DMS 273 (cell line): Measurements from ENCODE around the gene PCYOX1L.

ENCODE experiments used
- DNase-seq: peaks from one replicate; lab custom pipeline; 2025; ENCODE audit not compliant: unreplicated experiment; lab: John Stamatoyannopoulos, UW

Gene PCYOX1L

DNA sequence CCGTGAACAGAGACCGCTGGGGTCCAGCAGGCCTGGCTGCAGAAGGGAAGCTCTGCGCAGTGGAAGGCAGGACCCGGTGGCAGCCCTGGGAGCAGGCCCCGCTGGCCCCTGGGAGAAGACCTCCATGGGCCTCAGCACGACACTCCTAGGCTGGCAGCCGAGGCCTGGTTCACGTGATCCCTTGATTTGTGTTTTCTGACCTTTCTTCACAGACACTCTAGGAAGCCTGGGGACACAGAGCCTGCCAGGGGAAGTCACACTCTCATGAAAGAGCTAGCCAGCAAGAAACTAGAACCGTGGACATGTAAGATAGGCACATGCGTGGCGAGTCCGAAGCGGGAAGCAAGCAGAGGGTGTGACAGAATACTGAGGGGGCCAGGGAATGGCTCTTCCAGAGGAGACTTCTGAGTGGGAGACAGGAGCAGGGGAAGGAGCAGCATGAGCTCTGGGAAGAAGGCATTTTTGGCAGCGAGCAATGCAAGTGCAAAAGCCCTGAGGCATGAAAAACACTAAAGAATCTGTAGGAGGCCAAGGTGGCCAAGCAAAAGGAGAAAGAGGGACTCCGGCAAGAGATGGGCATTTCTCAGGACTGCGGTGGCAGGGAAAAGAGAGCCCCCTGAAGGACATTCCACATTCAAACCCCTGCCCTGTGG, 47.8 kb downstream of the PCYOX1L start:
- no peak for DNase-seq

DNA sequence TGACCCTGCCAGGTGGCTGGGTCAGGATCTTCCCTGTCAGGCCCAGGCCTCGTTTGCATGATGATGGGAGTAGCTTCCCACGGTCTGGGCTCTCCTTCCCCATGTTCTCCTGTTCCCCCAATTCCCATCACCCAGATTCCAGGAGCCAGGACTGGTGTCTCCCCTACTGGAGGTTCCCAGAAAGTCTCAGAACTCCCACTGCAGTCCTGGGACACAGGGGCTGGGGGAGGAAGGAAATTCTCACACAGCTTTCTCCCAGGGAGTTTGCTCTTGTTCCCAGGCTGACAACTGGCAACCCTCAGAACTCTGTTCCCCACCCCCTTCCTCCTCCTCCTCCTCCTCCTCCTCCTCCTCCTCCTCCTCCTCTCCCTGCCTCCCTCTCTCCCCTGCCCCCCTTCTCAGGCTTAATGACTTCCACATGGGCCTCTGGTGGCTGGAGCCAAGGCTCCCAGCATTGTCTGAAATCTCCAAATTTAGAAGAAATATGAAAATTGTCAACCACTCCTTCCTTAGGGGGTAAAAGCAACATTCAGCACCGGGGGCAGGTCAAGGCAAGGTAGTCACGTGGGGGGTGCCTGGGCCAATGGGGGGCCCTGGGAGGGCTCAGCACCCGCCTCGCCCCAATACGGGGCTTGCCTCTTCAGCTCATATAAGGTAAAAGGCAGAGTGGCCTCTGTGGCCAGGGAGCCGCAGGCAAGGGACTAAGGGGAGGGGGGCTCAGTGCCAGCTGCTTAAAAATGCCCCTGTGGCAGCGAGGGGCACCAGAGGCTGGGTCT, 48.5 kb downstream of the PCYOX1L start:
- no peak for DNase-seq

DNA sequence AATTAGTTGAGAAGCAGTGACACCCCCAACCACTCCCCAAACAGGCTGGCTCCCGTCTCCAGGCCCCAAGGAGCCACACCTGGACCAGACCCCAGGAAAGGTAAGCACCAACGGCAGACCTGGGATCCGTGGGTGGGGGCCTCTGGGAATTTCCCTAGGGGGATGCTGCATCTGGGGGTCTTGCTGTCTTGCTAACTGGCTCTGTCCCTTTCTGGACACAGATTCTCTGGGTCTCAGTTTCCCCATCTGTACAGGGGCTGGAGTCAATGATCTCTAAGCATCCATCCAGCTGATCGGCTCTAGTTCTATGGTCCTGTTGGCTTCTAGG, 49.1 kb downstream of the PCYOX1L start:
- no peak for DNase-seq

DNA sequence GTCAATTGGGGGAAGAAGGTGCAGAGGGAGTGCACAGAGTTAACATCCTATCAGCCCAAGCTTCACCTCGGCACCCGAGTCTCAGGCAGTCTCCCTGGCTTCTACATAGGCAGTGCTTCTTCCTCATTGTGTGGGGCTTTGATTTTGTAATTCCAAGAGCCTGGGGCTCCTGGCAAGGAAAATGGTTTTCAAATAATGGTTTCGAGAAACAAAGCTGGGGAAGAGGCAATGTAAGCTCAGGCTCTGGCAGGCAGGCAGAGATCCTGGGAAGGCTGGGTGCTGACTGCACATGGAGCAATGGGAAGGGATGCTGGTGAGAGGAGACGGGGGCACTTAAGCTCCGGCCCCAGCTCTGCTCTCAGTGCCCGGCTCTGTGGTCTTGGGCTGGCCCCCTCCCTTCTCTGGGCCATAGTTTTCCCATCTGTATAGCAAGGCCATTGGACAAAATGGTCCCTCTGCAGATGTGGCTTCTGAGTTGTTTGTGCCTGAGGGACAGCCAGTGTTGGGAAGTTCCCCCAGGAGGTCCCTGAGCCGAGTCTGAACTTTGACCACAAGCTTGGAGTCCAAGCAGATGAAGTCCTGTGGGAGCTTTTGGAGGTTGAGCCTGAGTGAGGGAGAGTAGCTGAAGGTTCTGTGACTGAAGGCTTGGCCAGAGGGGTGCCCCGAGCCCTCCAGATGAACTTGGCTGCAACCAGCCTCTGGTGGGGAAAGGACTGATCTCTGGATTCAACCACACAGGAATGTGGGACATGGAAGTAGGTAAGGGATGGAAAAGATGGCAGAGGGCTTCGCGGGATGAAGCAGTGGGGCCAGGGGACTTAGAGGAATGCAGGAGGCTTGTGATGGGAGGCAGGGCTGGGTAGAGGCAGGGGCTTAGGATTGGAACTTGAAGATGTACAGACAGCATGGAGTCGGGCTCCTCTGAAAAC, 49.7 kb downstream of the PCYOX1L start:
- DNase-seq, result no peak

DNA sequence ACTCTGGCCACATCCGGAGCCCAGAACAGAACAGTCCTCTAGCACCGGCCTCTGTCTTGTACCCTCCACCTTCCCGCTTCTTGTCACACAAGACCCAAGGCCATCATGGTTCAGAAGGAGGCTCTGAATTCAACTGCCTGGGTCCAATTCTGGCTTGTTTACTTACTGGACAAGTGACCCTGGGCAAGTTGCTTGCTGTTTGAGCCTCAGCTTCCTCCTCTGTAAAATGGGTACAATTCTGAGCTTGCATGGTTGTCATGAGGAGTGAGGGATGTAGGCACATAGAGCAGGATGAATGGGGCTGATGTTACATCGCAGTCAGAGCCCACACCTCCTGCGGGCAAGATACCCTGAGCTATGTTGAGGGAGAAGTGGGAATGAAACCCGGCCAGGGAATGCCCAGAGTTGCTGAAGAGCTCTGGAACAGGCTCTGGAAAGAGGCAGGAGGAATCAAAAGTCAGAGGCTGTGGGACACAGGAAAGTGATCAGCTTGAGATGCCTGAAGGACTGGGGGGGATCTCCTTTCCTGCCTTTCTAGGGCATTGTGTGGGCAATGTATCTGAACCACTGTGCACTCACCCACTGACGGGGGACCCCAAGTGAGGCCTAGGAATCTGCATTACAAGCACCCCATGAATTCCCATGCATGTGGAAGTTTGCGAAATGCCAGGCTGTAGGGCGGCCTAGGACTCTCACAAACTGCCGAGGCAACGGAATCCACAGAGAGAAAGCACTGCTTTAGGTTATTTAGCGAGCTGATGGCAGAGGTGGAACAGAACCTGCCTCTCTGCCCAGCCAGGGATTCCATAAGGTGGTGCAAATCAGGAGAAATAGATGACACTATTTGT, 50.6 kb downstream of the PCYOX1L start:
- DNase-seq, result no peak

DNA sequence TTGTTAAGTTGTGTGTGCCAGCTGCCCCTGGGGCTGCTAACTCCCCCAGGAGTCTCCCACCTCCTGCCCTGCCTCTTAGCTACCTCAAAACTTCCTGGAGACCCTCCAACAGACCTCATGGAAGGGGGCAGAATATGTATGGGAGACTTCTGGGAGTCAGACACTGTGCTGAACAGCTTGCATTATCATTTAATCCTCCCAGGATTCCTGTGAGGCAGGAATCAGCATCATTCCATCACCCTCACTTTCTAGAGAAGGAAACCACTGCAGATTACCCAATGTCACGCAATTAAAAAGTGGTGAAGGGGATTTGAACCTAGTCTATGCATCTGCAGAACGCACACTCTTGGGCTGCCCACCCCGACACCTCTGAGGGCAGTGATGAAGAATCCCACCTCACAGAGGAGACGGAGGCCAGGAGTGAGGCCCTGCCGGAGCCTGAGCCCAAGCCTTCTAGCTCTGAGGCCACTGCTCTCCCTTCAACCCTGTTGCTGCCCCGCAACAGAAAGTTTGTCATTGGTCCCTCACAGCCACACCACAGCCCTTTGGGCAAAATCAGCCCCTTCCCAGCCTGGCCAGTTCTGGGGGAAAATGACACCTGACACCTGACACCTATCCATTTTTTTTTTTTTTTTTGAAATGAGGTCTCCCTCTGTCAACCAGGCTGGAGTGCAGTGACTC, 51.6 kb downstream of the PCYOX1L start:
- no peak for DNase-seq

DNA sequence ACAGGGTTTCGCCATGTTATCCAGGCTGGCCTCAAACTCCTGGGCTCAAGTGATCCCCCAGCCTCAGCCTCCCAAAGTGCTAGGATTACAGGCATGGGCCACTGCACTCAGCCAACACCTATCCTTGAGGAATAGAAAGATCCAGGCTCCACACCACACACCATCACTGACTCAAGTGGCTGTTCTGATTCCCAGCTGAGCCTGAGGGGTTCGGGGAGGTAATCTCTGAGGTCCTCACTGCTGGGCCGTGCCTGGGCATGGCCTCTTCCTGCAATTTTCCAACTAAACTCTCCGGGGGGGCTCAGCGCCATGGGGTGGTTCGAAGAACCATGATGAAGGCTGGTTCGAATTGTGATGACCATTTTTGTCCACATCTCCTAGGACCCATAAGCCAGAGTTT, 52.2 kb downstream of the PCYOX1L start:
- no peak for DNase-seq

DNA sequence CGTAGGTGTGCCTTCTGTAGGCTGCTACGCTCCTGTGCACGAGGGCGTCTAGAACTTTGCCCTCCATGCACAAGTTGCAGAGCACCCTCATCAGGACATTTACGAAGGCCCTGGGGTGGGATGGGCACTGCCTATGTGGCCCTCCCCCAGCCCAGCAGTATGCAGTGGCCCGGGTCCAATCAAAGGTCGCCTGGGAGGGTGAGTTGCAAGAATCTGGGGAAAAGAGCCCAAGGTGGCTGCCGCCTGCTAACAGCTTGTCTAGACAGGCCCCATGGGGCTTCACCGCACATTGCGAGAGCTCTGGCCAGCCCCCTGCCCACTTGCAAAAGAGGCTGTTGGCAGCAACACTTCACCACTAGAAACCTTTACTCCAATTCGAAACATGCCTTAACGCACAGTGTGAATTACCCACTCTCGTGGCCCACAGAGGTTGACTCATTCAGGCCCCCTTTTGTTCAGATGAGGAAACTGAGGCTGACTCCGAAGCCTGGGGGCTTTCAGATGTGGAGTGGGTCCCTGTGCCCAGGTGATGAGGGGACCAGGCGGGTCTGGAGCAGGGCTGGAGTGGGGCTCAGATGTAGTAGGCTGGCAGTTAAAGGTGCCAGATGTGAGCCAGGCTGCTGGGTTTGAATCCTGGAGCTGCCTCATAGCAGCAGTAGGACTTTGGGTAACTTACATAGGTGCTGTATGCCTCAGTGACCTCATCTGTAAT, 53.0 kb downstream of the PCYOX1L start:
- no peak for DNase-seq

DNA sequence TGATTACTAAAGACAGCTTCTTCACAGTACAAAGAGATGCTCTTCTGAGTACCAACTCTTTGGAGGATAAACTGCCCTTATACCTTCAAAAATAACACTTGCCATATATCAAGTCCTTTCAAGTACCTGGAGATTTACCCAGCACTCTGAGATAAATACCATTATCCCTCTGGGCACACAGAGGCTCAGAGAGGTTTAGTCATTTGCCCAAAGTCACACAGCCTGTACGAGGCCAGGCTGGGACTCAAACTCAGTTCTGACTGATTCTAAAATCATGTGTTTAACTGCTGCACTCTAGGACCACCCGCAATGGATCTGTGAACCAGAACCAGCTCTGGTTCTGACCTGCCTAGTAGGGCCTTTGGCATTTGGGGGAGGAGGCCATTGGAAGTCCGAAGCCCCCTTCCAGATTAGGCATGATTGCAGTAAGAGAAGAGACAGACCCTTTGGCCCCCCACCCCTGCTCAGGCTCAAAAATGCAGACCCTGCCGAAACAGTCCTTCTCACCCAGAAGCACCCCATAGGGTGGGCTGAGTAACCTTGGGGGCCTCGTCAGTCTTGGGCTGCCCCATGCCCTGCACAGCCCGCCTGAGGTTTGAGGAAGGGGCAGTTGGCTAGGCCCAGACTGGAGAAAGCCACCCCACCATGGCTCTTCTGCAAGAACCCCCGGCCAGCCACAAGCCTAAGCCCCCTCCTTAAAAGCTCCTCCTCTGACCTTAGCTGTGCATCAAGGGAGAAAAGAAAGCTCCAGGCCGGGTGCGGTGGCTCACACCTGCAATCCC, 54.1 kb downstream of the PCYOX1L start:
- no peak for DNase-seq

DNA sequence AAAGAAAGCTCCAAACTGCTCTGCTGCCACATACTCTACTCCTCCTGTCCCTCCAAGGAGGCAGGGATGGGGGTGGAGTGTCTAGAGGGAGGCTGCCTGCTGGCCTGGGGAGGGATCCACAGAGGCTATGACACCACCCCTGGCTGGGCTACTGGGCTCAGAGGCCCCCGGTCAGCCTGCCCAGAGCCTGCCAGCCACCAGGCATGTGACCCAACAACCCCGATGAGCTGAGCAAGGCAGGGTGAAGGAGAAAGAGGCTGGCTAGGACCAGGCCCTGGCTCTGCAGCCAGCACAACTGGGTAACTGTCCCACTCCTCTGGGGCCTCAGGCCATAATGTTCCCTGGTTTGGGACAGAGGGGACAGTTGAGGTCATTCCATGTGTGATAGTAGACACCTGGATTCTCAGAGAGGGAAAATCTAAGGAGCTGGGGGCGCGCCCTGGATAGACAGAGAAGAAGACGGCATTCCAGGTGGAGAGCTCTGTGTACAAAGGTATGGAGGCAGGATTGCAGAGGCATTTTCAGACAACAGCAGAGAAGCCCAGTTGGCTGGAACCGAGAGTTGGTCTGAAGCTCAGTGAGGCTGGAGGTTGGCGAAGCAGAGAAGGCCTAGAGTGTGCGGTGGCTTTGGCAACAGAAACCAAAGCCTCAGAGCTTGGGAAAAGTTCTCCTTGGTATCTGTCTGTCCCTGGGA, 55.1 kb downstream of the PCYOX1L start:
- no peak for DNase-seq

DNA sequence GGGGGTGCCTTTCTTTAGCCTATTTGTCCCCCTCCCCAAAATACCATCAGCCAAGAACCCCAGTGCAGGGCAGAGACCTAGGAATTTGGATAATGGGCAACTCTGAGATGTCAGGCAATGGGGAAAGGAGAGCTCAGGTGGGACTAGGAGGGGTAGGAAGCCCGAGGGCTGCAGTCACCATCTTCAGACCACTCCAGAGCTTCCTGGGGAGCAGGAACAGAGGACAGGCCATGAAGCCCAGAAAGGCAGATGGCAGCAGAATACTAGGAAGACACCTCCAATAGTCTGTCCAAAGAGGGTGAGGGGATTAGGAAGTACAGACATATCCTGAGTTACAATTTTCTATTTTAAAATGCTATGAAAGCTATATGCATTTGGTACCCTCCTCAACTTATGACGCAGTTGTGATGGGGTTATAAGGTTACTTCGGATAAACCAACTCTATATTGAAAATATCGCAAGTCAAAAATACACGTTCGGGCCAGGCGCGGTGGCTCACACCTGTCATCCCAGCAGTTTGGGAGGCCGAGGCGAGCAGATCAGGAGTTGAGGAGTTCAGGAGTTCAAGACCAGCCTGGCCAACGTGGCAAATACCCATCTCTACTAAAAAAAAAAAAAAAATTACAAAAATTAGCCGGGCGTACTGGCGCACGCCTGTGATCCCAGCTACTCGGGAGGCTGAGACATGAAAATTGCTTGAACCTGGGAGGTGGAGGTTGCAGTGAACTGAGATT, 55.8 kb downstream of the PCYOX1L start:
- no peak for DNase-seq

DNA sequence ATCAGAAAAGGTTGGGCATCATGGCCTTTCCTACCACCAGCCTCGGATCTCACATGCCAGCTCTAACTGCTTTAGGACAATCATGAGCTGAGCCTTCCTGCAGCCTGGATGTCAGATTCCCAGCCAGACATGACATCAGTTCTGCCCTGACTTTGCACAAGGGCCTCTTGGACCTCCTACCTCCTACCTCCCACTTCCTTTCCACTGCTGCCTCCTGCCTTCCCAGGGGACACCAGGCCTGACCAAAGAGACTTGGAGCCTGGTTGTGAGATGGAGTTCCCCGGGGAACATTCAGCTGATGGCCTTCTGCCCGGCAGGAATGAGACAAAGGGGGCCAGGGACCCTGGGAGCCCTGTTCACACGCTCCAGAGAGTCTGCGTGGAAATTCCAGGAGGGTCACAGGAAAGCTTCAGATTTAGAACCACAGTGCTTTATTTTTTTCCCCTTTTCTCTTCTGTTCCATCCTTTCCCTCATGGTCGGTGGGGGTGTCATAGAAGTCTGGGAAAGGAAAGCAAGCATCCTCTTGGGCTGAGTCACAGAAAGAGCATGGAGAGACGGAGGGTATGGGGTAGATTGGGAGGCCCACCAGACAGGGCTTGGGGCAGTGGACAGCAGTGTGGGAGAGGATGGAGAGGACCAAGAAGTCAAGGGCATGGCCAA, 56.7 kb downstream of the PCYOX1L start:
- no peak for DNase-seq

DNA sequence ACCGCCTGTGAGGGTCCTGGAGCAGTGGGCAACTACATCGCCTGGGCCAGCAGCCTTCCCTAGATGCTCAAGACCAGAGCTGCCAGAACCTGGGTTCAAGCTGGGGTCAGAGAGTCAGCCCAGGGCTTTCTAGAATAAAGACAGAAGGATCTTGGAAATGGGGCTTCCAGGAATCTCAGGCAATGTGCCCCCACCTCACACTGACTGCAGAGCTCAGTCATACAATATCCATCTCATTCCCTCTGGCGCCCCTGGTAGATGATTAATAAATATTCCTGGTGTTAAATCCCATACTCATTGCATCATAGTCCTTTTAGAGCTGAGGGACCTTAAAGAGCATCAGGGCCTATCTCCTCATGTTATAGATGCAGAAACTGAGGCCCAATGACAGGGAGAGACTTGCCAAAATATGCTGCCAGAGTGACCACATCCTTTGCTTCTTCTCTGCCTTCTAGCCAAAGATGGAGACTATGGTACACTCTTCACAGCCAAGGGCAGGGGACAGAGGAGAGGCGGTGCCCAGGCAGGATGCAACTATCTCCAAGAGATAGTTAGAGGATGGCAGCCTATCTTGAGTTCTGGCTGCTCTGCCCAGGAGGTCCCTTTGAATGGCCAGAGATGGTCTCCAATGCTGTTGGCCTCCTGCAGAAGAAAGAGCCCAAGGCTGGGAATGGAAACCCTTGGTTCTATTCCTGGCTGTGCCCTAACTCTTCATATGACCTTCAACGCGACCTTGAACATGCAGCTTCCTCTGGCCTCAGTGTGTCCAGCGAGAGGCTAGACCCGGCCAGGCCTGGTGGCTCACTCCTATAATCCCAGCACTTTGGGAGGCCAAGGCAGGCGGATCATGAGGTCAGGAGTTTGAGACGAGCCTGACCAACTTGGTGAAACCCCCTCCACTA, 57.5 kb downstream of the PCYOX1L start:
- no peak for DNase-seq

DNA sequence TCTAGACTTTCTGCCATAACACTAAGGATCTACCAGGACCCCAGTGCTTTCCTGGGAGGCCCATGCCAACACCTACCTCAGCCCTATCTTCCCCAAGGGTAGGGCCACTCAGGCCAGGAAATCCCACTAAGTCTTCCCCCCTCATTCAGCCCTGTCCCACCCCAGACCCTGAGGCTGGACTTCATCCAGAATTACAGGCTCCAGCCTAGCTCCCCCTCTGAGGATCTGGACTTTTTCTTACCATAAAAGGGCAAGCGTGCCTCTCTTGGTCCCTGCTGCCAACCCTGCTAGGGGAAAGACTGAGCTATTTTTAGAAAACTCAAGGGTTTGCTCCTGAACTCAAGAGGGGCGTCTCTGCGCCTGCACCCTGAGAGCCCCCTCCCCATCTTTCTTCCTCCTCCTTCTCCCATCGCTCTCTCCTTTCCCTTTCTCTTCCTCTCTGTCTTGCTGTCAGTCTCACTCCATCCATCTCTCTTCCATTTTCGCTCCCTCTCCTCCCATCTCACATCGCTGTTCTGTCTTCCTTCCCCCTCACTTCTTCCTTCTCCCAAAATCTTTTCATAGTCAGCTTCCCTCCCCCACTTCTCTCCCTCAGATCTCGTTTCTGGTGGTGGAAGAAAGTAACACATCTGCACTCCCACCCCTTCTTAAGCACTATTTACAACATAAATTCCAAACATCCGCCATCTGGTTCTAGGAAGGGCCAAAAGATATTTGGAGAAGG, 59.3 kb downstream of the PCYOX1L start:
- DNase-seq, result peak; percentile 66

DNA sequence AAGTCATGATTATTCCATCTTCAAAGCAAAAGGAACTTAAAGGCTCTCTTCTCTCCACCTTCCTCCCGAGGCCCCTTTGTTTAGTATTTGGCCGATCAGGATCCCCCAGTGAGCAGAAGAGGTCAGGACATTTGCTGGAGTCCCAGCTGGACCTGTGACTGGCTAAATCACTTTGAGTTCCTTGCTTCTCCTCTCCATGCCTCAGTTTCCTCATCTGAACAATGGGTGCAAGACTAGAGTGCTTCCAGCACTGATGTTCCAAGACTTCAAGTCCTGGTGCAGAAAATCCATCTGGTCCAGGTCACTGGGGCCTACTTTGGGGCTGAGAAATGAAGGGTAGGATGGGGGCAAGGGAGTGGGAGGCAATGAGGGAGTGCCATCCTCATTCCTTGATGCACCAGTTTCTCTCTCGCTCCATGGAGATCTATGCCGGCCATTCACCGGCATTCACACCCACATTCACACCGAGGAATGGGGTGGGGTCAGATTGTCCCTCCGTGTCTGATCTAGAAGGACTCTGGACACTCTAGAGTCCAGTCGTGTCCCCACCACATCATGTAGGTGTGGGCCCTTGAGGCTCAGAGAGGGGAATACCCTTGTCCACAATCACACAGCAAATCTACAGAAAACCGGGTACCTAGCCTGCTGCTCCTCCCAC, 60.0 kb downstream of the PCYOX1L start:
- no peak for DNase-seq
